Activated CD8-positive, alpha-beta memory T cell treated with anti-CD3 and anti-CD28 coated beads, Interleukin-2, amount 50 U/mL, for 24 hours (primary cell): ENCODE measurements around the gene XPO5.
"Not testable (repeated sequence)": the region's sequence is repeated elsewhere in the genome, so short reads cannot be mapped to it uniquely, and the experiment has no call there.

Experiments
- DNase-seq: peaks from one replicate; pipeline ENCODE4 v3.0.0-alpha.2; 2020; ENCODE audit errors: extremely low read depth

XPO5 gene

DNA sequence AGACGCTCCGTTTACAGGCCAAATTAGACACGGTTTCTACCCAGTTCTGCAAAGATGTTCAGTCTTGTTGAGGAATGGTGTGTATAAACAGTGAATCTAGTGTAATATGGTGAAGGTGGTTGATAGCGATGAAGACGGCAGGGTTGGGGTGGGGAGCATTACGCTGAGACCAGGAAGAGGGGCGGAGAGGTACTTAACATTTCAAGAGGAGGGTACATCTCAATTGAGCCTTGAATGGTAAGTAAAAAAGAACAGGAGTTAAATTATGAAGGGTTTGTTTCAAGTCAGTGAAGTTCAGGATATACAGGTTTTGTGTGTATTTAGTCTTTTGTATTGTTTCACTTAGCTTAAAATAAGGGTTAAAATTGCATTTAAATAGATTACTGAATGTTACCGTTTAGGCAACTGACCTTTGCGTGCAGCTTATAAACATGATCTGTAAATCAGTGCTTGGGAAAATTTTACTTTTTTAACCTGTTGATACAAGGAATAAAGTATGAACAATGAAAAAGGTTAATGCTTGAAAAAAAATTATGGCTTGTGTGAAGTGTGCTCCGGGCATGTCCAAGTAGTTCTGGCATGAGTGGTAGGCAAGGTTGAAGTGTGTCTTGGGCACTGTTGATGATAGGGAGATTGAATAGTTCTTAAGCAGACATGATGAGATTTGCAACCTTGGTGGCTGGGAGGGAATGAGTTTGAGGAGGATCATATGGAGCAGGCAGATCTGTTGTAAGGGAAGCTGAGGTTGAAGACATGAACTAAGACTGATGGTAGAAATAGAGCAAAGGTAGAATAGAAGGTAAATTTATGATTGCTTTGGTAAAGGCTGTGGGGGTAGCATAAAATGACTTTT is 58.1 kb downstream of the XPO5 start:
- no peak for DNase-seq

DNA sequence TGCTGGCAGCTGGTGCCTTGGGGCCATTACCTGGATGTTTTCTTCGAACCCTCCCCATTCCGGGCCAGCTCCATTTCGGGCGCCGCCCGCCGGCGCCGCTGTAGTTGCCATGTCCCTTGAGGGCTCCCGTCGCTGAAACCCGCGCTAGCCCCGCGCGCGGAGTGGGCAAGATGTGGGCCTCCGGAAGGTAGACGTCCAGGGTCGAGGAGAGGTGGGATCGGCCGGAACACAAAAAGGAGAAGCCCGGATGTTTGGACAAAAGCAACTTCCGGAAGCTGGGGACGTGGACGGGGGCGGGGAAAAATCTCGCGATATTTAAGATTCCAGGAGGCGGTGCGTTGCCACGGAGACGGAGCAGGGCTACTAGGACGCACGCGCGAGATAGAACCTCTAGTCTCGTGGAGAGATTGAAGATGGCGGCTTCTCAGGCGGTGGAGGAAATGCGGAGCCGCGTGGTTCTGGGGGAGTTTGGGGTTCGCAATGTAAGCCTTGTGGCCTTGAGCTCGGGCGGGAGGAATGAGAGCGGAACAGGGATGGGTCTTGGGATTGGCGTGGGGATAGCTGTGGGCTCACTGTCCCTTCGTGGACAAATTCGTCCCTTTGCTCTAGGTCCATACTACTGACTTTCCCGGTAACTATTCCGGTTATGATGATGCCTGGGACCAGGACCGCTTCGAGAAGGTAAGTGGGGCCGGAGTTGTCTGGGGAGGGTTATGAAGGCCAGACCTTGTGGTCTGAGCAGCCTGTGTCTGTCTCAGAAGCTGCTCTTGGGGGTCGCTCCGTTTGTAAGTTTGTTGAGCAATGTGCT is 58.9 kb downstream of the XPO5 start, which contains the start of the genes POLR1C and YIPF3:
Gene POLR1C, plus strand, starts transcription at position 393 of the 808 bp plus-strand sequence. Its CDS starts 21 bp downstream, at position 414.
Gene YIPF3, minus strand, starts transcription at position 230 of the 808 bp plus-strand sequence. Its CDS starts 119 bp downstream, at position 111.
- DNase-seq = peak; percentile 96

DNA sequence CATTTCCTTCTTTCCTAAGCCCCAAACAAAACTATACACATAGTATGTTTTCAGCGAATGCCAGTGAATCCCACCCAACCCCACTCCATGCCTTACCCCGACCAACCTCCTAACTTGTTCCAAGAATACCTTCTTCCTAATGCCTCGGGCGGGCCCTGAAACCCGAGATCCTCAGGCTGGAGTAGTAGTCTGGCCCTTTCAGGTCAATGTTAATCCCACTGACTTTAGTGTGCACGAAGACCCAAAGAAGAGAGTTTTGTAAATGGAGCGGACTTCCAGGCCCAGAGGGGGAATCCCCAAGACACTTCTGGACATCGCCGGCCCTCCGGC is 59.5 kb downstream of the XPO5 start:
- DNase-seq = no peak

DNA sequence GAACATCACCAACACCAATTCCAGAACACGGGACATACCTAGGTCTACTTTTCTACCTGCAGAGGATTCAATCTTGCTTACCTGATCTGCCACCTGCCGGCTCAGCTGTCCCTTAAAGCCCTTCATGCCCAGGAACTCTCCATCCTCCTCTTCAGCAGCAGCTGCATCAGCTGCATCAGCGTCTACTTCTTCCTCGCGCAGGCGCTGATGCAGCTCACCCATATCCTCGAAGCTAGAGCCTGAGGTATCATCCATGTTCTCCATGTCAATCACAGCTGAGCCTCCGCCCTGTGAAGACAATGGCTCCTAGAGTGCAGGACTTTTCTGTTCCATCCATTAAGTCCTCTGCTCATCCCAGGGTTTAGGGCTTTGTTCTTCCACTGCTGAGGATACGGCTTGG is 60.0 kb downstream of the XPO5 start:
- no peak for DNase-seq

DNA sequence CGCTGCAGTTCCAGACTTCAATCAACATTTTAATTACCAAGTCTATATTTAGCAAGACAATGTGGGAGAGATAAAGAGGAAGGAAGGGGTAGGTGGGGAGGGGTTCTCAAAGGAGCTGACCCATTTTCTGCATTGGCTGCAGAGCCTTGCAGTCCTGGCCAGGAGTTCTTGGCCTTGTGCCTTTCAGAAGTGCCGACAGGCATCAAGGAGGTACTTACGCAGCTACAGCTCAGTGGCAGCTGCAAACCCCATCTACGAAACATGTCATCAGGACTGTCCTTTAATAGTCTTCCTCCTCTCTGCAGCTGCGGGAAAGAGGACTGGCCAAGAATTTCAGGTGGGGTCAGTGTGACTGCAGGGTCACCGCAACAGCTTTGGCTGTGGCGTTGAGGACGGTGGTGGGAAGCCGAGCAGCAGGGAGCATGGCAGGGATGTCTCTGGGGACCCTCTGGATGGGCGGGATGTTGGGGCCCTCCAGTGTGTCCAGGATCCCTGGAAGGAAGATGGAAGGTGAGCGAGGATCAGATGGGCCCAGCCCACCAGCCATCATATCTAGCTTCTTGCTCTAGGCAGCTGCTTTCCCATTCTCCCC is 63.9 kb downstream of the XPO5 start:
- no peak for DNase-seq

DNA sequence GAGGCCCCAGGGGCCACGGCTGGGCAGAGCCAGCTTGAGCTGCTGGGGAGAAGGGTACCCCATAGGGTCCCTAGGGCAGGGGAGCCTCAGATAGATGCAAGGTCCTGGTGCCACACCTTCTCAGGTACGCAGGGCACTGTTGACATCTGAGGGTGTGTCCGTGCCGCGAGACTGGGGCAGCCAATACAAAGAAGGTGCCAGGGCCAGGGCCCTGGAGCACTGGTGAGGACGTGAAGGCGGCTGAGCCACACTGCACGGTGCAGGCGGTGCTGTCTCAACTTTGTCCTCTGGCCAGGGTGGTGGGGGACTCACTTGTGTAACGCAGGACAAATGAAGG is 65.0 kb downstream of the XPO5 start:
- no peak for DNase-seq

DNA sequence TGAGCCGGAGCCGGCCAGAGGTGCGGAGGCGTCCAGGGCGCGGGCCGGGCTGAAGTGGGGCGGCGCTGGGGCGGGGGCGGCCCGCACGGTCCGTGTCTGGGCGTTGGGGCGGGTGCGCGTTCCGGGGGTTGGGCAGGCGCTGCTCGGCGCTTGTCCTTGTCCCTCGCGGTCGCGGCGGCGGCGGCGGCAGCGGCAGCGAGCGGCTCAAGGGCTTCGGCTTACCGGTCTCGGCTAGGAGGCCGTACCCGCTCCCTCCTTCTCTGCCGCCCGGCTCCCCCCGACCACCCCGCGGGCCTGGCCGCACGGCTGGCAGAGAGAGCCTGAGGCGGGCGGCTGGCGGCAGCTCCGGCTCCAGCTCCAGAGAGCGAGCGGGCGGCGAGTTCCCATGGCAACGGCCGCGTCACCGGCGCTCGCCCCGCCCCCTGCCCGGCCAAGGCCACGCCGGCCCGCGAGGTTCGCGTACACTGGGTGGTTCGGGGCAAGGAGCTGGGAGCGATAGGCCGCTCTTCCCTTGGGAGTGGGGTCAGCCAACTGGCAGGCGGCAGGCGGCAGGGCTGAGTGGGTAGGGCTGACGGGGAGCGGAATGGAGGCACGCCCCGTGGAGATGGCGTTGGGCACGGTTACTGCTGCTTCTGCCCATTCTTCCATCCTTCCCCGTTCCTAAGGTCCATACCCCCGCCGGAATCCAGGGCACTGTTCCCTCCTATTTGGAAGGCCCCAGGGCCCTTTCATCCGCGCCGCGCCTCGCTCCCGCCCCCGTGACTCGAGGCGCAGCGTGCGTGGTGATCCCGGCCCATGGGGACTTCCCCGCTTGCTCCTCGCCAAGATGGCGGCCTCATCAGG is 65.6 kb downstream of the XPO5 start, which contains the start of gene LRRC73:
Gene LRRC73, minus strand, starts transcription at position 363 of the 843 bp plus-strand sequence. CDS start 561 bp downstream, outside the sequence.
- no peak for DNase-seq

DNA sequence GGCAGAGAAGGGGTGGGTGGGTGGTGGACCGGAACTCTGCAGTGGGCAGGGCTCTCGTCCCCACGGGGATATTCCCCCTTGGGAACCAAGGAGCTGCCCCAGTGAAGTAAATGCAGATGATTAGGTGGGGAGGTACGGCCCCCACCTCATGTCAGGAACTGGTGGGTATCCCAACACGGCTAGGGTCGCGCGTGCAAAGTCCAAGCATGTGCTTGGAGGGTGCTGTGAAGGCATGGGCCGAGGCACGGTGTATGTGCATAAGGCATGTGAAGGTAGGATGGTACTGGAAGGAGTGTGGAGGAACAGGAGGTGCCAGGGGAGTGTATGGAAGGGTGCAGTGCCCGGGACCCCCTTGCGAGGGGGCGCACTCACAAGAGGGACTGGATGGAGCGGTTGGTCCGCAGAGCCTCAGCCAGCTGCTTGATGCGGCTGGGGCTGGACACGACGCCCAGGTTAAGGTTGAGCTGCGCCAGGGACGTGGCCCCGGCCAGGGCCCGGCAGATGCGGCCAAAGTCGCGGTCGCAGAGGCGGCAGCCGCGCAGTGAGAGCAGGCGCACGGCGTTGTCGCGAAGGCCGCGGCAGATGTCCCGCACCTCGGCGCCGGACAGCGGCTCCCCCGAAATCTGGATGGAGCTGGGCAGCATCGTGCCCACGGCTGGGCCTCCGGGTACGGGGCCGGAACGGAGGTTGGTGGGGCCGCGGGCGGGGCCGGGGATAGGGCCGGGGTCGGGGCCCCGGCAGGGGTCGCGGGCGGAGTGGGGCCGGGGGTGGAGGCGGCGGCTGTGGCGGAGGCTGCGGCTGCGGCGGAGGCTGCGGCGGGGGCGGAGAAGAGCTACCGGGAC is 66.5 kb downstream of the XPO5 start:
- DNase-seq = no peak

DNA sequence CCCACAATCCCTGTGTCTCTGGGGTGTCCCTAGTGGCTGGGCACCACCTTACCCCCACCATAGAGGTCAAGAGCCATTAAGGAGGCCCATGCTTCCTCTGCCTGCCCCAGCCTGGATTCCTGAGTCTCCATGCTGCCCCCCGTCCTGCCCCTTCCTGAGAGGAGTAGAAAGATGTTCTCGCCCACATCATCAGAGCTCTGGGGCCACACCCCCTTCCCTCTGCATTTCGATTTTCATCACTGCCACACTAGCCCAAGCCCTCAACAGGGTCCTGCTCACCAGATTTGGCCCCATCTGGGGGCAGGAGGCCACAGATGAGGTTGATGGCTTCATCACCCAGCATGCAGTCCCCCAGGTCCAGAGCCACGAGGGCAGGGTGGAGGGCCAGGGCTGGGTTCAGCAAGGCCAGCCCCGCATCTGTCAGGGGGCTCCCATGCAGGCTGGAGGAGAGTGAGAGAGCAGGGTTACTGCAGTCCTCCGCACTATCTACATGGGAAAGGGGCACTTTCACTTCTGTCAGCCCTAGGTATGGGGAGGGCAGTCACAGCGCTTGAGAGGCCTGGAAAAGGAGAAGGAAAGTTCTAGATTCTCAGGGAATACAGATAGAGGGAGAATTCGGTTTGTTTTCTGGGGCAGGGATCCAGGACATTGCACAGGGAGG is 67.2 kb downstream of the XPO5 start:
- DNase-seq = no peak

DNA sequence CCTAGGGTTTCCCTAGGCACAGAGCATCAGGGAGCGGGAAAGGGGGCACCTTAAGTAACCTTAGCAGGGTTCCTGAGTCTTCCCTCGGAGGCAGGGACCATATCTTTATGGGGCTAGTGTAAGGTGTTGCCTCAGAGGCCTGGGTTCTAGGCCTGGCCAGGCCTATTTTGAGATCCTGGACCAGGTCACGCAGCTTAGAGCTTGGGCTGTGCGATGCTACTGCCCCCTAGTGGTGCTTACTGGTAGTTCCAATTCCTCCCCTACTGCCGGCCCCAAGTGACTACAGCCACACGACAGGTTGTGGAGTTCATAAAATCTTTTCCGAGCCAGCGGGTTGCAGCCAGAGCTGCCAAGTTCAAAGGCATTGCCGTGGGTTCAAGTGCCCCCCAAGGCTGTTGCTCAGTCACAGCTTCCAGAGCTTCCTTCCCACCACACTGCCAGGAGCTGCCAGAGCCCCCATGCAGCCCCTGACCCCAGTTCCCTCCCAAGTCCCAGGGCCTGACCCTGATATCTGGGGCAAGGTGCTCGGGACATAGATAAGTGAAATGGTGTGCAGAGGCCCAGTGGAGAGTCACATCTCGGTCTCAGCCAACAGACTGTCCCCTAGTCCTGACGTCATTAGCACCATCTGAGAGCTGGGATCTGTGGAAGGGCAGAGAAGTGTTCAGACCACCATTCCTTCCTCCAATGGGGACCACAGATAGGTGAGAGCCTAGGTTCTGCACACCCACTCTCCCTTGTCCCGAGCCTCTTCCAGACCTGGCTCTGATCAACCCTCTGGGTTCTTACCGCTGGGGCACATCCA is 69.0 kb downstream of the XPO5 start:
- peak; percentile 42 for DNase-seq

DNA sequence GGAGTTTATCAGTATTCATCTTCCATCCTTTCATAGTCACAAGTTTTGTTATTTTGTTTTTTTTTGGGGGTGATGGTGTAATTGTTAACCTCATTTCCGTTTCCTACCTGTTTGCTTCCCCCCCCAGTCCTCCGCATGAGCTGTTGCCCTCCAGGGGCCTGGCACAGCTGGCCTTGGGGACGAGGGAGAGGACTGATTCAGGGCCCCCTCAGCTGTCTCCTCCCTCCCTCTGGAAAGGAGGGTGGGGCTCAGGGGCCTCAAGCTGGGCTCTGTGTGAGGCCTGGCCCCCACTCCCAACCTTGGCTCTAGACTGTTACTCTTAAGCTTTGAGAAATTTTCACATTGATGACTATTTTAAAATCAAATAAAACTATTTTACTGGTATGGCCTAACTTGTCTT is 69.7 kb downstream of the XPO5 start:
- DNase-seq = no peak

DNA sequence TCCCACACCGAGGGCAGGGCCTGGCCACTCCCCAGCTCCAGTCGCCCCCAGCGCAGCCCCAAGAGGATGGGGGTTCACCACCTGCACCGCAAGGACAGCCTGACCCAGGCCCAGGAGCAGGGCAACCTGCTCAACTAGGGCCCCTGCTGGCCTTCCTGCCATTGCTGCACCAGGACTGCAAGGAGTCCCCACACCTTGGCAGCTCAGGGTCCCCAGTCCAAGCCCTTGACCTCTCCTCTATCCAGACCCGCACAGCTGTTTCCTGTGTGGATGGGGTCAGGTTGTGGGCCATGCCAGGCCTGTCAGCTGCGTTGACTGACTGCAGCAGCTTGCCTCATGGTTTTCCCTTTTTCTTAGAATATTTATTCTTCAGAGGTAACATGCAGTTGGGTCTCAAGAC is 70.1 kb downstream of the XPO5 start:
- no peak for DNase-seq

DNA sequence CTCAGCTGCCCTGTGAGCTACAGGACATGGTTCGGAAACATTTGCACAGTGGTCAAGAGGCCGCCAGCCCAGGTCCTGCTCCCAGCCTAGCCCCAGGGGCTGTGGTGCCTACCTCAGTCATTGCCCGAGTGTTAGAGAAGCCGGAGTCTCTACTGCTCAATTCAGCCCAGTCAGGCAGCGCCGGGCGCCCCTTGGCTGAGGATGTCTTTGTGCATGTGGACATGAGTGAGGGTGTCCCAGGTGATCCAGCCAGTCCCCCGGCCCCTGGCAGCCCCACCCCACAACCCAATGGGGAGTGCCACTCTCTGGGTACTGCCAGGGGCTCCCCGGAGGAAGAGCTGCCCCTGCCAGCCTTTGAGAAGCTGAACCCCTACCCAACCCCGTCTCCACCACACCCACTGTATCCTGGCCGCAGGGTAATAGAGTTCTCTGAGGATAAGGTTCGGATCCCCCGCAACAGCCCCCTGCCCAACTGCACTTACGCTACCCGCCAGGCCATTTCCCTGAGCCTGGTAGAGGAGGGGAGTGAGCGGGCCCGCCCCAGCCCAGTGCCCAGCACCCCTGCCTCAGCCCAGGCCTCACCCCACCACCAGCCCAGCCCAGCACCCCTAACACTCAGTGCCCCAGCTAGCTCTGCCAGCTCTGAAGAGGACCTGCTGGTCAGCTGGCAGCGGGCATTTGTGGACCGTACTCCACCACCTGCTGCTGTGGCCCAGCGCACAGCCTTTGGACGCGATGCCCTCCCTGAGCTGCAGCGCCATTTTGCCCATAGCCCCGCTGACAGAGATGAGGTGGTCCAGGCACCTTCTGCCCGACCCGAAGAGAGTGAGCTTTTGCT is 70.9 kb downstream of the XPO5 start:
- DNase-seq = no peak

DNA sequence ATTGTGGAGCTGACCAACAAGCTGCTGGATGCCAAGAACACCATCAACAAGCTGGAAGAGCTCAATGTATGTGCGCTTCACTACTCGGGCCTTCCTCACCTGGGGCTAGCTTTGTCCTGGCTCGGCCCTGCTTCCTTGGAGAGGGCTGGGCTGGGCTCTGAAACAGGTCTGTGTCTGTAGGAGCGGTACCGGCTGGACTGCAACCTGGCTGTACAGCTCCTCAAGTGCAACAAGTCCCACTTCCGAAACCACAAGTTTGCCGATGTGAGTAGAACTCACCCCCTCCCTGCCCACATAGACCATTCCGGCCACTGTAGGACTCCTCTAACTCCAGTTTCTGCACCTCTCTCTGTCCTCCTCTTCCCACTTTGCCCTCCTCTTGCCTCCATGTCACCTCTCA is 72.4 kb downstream of the XPO5 start:
- DNase-seq = no peak

DNA sequence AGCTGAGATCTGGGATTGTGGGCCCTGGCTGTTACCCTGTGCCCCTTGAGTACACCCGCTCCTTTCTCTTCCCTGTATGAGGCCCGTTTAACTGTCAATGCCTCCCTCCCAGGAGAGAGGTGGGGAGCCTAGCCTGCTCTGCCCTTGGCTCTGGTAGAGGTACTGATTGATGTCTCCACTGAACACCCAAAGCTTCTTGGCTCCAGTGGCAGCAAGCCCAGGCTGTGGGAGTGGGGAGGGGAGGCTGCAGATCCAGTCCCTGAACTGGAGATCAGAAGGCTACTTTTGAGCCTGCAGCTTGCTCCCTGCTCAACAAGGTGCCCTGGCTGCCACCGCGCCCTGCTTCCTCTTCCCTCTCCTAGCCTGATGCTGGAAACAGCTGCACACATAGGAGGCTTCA is 73.2 kb downstream of the XPO5 start:
- no peak for DNase-seq

DNA sequence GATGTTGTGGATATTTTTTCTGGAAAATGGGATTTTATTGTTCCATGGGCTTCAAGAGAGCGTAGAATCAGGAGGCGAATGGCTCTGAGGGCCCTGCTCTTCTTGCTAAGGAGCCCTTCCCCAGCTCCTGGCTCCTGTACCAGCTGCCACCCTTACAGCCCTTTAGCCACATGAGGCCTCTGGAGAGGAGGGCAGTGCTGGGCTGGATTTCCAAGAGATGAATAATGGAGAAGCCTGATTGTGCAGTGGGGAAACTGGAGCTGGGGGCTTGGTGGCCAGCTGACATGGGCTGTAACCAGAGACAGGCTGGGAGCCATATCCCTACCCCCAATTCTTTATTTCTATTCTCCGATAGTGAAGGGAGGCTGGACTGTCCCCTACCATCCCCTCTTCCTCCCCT is 74.9 kb downstream of the XPO5 start:
- DNase-seq = no peak

DNA sequence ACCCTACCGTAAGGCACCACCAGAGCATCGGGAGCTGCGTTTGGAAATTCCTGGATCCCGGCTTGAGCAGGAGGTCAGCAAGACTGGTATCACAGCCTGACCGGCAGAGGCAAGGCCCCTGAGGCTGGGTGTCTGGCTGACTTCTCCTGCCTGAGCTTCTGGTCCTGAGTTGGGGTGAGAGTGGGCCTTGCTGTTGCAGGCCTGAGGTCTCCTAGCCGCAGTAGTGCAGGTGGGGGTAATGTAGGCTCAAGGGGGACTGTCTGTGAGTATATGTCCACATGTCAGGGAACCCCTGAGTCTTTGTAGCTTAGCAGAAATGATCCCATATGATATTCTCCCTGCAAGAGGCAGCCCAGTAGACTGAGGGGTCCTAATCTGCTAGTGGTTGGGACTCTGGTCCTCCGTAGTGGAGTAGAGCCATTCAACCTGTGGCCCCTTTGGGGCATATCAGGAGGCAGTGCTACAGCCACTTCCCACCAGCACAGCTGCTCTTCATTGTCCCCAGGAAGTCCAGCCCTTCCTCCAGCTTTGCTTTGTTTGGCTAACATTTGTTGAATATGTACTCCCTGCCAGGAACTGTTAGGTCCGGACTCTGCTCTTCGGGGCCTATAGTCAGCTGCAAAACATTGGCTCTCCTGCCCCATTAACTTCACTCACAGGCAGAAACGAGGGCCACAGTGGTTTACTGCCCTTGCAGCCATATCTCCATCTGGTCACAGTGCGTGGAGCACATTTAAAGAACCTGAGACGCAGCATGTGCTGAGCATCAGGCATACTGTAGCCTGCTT is 76.6 kb downstream of the XPO5 start:
- DNase-seq = no peak

DNA sequence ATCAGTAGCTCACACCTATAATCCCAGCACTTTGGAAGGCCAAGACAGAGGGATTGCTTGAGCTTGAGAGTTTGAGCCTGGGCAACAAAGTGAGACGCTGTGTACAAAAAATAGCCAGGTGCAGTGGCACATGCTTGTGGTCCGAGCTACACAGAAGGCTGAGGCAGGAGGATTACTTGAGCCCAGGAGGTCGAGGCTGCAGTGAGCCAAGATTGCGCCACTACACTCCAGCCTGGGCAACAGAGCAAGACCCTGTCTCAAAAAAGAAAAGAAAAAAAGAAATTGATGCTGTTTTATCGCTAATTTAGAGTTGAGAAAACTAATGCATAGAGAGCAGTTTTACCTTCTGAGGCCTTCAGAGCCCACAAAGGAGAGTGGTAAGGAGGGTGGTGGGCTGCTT is 77.5 kb downstream of the XPO5 start:
- DNase-seq = not testable (repeated sequence)
